K562 (cell line): ENCODE measurements around the gene FGF21.

ENCODE experiments used
- CTCF ChIP-seq, 3 experiments: IDR thresholded peaks in 2 of 3; conservative IDR thresholded peaks in 1 of 3; 2 replicates each; pipeline ENCODE4 v1.5.1; 2011 to 2012; ENCODE audit warnings: low read length in 3 of 3, mild to moderate bottlenecking in 3 of 3, control low read depth in 2 of 3, improper control_type of control experiment in 1 of 3, inconsistent platforms in 1 of 3, low read depth in 1 of 3, mixed read lengths in 1 of 3, moderate library complexity in 1 of 3; ENCODE audit not compliant: insufficient read depth in 2 of 3
- DLX4 ChIP-seq: fragments of 250-450 bp; sonication (Bioruptor Pico); IDR thresholded peaks from 2 replicates; pipeline ENCODE4 v1.6.1; 2021; ENCODE audit warnings: mild to moderate bottlenecking
- POLR2A ChIP-seq: fragments of 450-650 bp; conservative IDR thresholded peaks from 2 replicates; pipeline ENCODE4 v1.6.1; 2016
- POLR2AphosphoS5 ChIP-seq: IDR thresholded peaks from 2 replicates; pipeline ENCODE4 v1.6.1; 2011; ENCODE audit warnings: mild to moderate bottlenecking, low read depth, low read length, moderate library complexity; ENCODE audit not compliant: control insufficient read depth, insufficient read depth
- RFX5 ChIP-seq: IDR thresholded peaks from 2 replicates; pipeline ENCODE4 v1.6.1; 2011; ENCODE audit warnings: low read depth, mild to moderate bottlenecking, improper control_type of control experiment, low read length
- SMAD3 ChIP-seq: fragments of 450-650 bp; formaldehyde crosslinking; conservative IDR thresholded peaks from 2 replicates; pipeline ENCODE4 v1.4.0; 2020; ENCODE audit warnings: mild to moderate bottlenecking
- SMAD4 ChIP-seq: fragments of 250-450 bp; sonication (Bioruptor Pico); conservative IDR thresholded peaks from 2 replicates; pipeline ENCODE4 v1.8.0; 2021; ENCODE audit warnings: inconsistent platforms, mild to moderate bottlenecking, moderate library complexity
- SRSF1 ChIP-seq: fragments of 200-400 bp; formaldehyde crosslinking; IDR thresholded peaks from 2 replicates; pipeline ENCODE4 v1.6.1; 2017; ENCODE audit warnings: mild to moderate bottlenecking, low read depth, low read length, moderate library complexity
- YBX1 ChIP-seq: fragments of 450-650 bp; IDR thresholded peaks from 2 replicates; pipeline ENCODE4 v1.7.1; 2016; ENCODE audit warnings: mild to moderate bottlenecking
- ZNF12 ChIP-seq: sonication (generic); formaldehyde crosslinking; IDR thresholded peaks from 2 replicates; pipeline ENCODE4 v1.4.0; 2020; ENCODE audit warnings: mild to moderate bottlenecking, missing genetic modification reagents
- ZNF695 ChIP-seq: fragments of 450-650 bp; formaldehyde crosslinking; IDR thresholded peaks from 2 replicates; pipeline ENCODE4 v1.4.0; 2020; ENCODE audit warnings: mild to moderate bottlenecking, moderate library complexity

- TF ChIP-seq CTCF (IDR thresholded peaks at IDR 0.05 in 2 of 3, conservative IDR thresholded peaks at IDR 0.05 in 1 of 3; ENCODE audit: insufficient read depth in 2 of 3, low read depth in 1 of 3, low read length in 3 of 3) (no peak), RFX5 (no peak), POLR2A (no peak), YBX1 (no peak), POLR2AphosphoS5 (no peak), ZNF12 (CRISPR knock-in tag) (no peak), ZNF695 (CRISPR knock-in tag) (no peak), DLX4 (CRISPR knock-in tag) (no peak), SMAD4 (CRISPR knock-in tag) (no peak), SMAD3 (CRISPR knock-in tag) (no peak), SRSF1 (no peak)
Observed at GRCh38 chr19:48745208-48745995, 9.9 kb upstream of the FGF21 start.
